HPDE6-E6E7 (cell line): Measurements from ENCODE around the gene DACH1.

Experiments
- DNase-seq: peaks from one replicate; pipeline ENCODE4 v3.0.0; 2011; ENCODE audit warnings: missing footprints; ENCODE audit errors: extremely low spot score

The DACH1 gene

DNA sequence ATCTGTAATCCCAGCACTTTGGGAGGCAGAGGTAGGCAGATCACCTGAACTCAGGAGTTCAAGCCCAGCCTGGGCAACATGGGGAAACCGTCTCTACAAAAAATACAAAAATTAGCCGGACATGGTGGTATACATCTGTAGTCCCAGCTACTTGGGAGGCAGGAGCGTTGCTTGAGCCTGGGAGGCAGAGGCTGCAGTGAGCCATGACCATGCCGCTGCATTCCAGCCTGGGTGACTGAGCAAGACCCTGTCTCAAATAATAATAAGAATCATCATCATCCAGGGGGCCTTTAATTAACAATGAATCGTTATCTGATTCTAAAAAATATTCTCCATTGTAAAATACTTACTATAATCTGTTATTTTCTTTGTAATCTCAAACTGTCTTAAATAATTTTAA, 283.4 kb downstream of the DACH1 start:
- no peak for DNase-seq

GRCh38 chr13:71580614-71581013, 286.4 kb downstream of the DACH1 start:
- DNase-seq, result no peak

GRCh38 chr13:71578048-71578447, 289.0 kb downstream of the DACH1 start:
- DNase-seq, result no peak

GRCh38 chr13:71577127-71577526, 289.9 kb downstream of the DACH1 start:
- DNase-seq, result no peak

GRCh38 chr13:71576571-71576970, 290.4 kb downstream of the DACH1 start:
- no peak for DNase-seq

DNA sequence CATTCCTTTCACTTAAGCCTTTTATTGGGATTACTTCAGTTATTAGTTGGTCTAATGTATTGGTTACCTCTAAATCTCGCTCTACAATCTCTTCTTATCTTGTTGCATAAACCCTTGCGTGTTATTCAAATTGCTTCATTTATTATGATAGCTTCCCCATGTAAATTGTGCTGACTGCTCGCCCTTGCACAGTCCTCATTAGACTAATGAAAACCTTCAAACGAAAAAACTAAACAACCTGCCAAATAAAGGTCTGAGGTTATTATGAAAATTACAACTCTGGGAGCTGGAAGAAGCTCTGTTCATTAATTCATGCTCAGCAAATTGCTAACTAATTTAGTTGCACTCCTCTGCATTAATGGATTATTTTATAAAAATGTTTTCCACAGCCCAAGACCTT, 320.1 kb downstream of the DACH1 start:
- no peak for DNase-seq

- no peak for DNase-seq
Observed at GRCh38 chr13:71540098-71540497, 326.9 kb downstream of the DACH1 start.

DNA sequence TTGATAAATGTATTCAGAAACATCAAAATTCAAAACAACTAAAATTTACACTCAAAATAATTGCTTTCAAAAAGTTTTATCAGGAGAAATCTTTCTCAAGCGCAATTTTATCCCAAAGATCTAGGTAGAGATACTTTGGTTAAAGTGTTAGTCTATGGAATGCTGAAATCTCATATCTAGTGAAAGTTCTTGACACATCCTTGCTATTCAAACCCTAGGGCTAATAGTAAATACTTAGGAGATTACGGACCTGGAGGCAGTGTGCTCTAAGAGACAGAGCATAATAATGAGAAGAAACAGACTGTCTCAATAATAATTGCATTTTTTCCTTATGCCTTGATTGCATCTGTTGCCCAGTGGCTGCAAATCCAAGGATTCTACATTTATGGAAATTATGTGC, 330.8 kb downstream of the DACH1 start:
- DNase-seq, result no peak

DNA sequence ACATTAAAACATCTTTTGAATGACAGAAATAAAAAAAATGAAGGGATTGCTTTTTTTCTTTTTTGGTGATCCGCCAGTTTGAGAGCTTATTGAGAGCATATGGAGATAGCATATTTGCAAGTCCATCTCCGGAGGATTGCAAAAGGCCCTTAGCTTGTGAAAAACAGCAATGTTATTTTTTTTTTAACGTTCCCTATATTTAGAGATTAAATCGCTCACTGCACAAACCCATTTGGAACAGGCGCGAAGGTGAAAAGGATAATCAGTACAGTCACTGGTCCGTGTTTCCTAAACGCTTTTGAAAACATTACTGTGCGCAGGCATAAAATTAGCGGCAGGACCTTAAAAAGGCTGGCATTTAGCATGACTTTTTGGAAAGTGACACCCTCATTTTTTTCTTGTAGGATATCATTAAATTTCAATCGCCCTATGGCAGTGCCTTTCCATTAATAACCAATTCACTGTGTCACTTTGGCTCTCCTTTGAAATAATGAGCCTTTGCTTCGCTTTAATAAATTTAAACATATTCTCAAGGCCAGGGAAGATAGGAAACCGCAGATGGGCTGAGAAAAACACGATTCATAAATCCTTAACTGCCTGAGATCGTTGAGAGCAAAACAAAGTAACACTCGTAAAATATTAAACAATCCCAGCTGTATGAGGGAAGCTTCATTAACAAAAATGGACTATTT, 342.2 kb downstream of the DACH1 start:
- DNase-seq, result no peak

DNA sequence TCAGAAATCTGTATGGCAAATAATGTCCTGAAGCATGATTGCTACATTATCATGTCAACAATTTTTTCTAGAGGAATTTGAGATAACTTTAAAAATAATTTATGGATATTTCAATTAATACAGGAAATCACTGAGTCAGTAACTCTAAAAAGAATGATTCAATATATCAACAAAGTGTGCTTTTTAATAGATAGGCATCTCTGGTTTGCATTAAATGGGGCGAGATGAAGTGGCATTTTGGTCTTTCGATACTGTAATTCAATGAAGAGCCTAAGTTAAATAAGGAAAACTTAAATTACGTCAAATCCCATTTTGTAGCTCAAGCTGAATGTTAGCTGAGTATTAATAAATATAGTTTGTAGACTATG, 342.8 kb downstream of the DACH1 start:
- DNase-seq, result no peak

DNA sequence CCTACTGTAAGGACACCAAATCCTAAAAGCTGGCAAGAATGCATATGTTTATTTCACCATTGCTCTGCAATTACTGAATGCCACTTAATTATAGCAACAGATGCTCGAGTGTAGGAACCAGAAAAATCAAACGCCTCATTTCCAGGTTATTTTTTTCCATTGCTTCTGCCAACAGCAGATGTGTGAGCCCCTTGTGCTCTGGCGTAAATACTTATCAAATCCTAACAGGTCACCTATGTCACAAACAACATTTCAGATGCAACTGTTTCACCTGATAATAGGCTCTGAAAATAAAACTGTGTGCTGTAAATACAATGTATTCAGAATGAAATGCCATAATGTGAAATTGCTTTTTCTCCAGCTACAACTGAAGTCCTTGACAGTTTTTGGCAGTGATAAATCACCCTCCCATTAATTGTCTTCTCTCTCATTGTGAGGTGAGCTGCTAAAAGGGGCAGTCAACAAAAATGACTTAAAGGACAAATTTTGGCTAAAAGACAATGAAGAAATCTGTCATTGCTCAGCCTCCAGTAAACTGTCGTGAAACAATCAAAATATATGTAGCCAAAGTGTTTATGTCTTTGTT, 344.0 kb downstream of the DACH1 start:
- no peak for DNase-seq

- no peak for DNase-seq
Observed at GRCh38 chr13:71517004-71517403, 350.0 kb downstream of the DACH1 start.

- no peak for DNase-seq
Observed at GRCh38 chr13:71516521-71516920, 350.5 kb downstream of the DACH1 start.

- DNase-seq, result no peak
Observed at GRCh38 chr13:71515744-71516038, 351.3 kb downstream of the DACH1 start.

DNA sequence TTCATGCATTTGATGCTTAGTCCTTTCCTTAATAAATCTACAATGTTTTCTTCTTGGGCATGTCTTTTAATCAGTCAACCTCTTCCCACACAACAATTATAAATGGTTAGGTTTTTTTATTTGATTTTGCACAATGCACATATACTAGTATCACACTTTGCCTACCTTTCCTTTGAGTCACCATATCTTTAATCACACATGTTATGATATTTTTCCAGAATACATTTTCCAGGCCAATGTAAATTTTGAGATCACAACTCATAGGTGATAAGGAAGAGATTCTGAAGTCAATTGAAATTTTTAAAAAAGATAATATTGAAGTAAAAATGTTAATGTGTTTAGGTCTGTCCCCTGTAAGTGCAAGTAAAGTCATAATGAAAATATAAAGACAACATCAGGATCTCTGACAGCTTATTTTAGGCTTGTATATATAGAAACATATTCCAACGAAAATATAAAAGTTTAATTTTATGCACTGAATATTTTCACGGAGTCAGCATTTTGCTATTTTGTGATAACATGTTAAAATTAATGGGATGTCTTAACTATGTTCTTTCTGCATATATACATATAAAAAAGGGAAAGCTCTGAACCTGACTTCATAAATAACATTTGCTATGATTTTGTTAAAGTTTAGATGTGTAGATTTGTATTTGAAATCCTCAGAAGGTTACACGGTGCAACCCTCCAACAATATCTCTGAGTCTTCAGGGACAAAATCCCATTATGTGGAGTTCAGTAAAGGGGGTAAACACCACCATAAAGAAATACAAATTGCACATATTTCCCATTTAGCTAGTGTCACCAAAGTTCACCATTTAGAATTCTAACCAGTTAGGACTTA, 351.9 kb downstream of the DACH1 start:
- DNase-seq, result no peak

DNA sequence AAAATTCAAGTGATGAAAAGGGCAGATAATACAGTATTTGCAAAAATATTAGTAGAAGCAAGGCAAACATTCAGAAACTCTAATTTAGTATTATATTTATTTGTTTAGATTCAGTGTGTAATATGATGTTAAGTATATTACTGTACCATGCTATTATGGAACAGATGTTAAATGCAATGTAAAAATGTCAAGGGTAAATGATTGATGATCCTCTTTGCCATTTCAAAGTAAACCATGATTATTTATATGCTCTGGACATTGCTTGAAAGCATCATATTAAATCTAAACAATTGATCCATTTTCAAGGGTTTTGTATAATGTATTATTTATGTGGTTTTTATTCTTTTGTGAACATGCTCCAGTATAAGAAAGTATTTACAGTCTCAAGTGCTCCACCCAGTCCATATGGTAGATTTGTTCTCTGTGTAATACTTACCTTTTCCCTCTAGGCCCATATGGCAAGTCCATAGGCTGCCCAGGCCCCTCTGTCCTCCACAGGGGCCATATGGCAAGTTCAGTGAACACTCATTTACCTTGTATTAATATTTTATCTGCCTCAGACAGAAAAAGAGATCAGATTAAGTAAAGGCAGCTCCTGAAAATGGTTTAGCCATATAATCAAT, 353.5 kb downstream of the DACH1 start:
- DNase-seq, result no peak

GRCh38 chr13:71503781-71504180, 363.2 kb downstream of the DACH1 start:
- DNase-seq, result no peak

GRCh38 chr13:71499944-71500514, 367.0 kb downstream of the DACH1 start:
- no peak for DNase-seq

- no peak for DNase-seq
Observed at GRCh38 chr13:71499235-71499634, 367.8 kb downstream of the DACH1 start.

- no peak for DNase-seq
Observed at GRCh38 chr13:71493189-71493588, 373.8 kb downstream of the DACH1 start.

DNA sequence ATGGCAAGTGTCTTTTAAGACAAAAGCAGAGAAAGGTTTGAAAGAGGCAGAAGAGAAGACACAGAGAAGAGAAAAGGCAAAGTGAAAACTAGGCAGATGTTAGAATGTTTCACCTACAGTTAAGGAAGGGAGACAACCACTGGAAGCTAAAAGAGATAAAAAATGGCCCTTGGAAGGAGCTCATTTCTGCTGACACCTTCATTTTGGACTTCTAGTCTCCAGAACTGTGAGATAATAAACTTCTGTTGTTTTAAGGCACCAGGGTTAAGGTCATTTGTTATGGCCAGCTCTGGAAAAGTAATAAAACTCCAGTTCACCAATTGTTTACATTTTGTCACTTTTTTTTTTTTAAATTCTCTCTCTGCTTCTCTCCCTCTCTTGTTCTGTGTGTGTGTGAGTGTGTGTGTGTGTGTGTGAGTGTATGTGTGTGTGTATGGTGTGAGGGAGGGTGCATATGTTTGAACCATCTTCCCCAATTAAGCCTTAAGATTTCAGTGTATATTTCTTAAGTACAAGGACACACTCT, 374.6 kb downstream of the DACH1 start:
- DNase-seq, result no peak

DNA sequence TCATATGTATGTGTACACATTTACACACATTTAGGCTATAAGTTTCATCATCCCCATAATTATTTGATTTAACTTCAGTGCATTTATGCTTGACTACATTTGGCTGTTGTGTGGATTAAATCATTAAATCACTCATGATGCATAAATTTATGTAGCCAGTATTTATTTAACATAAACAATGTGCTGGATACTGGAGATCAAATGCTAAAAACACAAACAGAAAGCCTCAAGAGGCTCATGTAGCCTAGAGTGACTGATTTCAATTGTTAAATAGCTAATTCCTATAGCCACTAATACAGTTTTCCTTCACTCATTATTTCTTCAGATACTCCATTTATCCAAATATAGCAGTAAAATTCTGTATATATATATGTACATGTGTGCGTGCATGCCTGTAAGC, 376.0 kb downstream of the DACH1 start:
- DNase-seq, result no peak
